GM19397 (cell line): Measurements from ENCODE around the gene RNU7-1.
A peak's percentile ranks its signal among the peaks of the same experiment; 100 is the strongest.

Experiments used
- ATAC-seq: cut with Tn5 transposase; IDR thresholded peaks from one replicate; pipeline ENCODE4 v1.9.1; 2021; ENCODE audit warnings: mild to moderate bottlenecking, moderate library complexity; ENCODE audit not compliant: unreplicated experiment

Gene RNU7-1

DNA sequence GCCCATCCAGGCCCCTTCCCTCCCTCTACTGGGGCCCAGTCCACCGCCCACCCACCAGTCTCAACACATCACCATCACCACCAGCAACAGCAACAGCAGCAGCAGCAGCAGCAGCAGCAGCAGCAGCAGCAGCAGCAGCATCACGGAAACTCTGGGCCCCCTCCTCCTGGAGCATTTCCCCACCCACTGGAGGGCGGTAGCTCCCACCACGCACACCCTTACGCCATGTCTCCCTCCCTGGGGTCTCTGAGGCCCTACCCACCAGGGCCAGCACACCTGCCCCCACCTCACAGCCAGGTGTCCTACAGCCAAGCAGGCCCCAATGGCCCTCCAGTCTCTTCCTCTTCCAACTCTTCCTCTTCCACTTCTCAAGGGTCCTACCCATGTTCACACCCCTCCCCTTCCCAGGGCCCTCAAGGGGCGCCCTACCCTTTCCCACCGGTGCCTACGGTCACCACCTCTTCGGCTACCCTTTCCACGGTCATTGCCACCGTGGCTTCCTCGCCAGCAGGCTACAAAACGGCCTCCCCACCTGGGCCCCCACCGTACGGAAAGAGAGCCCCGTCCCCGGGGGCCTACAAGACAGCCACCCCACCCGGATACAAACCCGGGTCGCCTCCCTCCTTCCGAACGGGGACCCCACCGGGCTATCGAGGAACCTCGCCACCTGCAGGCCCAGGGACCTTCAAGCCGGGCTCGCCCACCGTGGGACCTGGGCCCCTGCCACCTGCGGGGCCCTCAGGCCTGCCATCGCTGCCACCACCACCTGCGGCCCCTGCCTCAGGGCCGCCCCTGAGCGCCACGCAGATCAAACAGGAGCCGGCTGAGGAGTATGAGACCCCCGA, 6.8 kb upstream of the RNU7-1 start:
- ATAC-seq: peak; percentile 7

DNA sequence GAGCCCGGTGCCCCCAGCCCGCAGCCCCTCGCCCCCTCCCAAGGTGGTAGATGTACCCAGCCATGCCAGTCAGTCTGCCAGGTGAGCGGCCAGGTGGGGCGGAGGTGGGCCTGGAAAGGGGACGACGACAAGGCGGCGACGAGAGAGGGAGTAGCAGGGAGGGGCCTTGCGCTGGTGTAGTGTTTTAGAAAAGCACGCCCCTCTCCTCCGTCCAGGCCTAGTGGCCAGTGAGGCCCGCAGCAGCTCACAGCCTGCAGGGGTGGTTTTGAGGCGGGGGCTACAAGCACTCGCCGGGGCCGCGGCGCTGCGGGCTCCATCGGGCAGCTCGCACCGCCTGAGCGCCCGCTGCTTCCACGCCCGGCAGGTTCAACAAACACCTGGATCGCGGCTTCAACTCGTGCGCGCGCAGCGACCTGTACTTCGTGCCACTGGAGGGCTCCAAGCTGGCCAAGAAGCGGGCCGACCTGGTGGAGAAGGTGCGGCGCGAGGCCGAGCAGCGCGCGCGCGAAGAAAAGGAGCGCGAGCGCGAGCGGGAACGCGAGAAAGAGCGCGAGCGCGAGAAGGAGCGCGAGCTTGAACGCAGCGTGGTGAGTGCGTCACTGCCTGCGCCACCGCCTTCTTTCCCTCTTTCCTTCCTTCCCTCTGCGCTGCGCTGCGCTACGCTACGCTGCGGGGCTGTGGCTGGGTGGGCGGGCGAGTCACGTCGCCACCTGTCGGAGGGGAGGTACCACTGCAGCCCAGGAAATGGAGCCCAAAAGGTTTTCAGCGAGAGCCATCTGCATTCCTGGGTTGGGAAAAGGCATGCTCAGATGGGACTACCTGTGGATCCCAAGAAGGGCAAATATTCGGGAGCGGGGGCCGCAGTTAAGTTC, 5.9 kb upstream of the RNU7-1 start:
- ATAC-seq: peak; percentile 88

DNA sequence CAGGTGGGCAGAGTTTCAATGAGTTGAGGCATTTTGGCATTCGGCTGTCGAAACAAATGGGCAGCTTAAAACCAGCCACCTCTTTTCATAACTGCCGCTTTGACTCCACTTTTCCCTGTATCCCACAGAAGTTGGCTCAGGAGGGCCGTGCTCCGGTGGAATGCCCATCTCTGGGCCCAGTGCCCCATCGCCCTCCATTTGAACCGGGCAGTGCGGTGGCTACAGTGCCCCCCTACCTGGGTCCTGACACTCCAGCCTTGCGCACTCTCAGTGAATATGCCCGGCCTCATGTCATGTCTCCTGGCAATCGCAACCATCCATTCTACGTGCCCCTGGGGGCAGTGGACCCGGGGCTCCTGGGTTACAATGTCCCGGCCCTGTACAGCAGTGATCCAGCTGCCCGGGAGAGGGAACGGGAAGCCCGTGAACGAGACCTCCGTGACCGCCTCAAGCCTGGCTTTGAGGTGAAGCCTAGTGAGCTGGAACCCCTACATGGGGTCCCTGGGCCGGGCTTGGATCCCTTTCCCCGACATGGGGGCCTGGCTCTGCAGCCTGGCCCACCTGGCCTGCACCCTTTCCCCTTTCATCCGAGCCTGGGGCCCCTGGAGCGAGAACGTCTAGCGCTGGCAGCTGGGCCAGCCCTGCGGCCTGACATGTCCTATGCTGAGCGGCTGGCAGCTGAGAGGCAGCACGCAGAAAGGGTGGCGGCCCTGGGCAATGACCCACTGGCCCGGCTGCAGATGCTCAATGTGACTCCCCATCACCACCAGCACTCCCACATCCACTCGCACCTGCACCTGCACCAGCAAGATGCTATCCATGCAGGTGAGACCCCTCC, 5.0 kb upstream of the RNU7-1 start:
- no peak for ATAC-seq

DNA sequence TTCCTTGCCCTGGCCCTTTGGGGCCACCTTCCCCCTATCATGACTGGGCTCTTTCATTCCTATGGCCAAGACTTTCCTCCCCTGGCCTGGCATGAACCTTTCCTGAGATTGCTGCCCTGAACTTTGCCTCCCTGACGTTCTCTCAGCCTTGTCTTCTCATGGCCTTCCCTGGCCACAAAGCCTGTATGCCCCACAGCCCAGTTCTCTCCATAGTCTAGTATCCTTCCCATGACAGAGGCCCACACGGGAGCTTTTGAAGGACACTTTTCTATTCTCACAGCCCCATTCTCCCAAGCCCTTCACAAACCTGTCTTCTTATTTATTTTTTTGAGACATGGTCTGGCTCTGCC, 4.5 kb upstream of the RNU7-1 start:
- no peak for ATAC-seq

DNA sequence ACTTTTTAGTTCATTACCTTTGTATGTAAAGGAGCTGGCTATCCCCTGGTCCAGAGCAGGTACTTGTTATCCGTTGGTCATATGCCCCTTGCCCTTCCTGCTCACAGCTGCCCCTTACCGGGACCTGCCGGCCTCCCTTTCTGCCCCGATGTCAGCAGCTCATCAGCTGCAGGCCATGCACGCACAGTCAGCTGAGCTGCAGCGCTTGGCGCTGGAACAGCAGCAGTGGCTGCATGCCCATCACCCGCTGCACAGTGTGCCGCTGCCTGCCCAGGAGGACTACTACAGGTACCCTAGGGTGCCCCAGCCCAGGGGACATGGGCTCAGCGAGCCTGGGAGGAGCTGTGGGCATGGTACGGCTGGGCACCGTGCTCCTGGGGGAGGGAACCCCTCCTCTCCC, 2.3 kb upstream of the RNU7-1 start:
- no peak for ATAC-seq

DNA sequence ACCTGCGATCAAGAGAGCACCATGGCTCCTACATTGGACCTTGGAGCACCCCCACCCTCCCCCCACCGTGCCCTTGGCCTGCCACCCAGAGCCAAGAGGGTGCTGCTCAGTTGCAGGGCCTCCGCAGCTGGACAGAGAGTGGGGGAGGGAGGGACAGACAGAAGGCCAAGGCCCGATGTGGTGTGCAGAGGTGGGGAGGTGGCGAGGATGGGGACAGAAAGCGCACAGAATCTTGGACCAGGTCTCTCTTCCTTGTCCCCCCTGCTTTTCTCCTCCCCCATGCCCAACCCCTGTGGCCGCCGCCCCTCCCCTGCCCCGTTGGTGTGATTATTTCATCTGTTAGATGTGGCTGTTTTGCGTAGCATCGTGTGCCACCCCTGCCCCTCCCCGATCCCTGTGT, 1.8 kb upstream of the RNU7-1 start:
- no peak for ATAC-seq

DNA sequence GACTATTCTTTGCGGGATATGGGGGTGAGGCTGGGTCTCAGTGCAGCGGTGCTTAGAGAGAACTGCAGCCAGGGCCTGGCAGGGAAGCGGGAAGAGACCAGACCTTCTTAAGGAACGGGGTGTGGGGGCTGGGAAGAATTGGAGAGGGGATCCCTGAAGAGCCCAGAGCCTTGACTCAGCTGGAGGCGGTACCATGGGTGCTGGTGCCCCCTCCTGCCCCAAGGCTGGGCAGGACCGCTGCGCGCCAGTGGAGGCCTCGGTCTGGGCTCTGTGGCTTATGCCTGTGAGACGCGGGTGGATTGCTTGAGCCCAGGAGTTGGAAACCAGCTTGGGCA, 1.3 kb upstream of the RNU7-1 start:
- ATAC-seq: no peak

DNA sequence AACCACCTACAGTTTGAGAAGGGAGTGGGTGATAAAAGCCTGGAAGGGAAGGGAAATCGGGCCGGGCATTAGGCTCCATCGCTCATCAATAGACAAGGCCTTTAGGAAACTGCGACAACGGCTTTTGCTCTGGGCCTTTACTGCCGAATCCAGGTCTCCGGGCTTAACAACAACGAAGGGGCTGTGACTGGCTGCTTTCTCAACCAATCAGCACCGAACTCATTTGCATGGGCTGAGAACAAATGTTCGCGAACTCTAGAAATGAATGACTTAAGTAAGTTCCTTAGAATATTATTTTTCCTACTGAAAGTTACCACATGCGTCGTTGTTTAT, 261 bp upstream of the RNU7-1 start:
- ATAC-seq: peak; percentile 25

DNA sequence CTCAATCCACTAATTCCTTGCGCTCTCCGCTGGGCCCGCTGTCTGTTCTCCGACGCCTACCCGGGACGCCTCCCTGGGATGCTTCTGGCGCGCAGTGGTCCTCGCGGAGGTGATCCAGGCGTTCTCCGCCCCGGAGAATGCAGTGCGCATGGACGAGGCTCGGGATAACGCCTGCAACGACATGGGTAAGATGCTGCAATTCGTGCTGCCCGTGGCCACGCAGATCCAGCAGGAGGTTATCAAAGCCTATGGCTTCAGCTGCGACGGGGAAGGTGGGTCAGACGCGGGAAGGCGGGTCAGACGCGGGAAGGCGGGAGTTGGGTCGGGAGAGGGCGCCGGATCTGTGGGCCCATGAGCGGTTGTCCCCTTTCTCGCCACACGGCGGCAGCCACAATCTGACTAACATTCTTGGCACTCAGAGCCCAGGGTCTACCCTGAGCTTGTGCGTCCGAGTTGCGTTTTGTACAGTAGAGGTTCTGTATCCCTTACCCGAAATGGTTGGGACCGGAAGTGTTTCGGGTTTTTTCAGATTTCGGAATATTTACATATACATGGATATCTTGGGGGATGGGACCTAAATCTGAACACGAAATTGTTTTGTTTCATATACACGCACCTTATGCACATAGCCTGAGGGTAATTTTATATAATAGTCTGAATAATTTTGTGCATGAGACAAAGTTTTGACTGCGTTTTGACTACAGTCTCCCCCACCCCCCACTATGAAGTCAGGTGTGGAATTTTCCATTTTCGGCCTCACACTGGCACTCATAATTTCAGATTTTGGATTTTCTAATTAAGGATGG, 968 bp downstream of the RNU7-1 start:
- peak; percentile 38 for ATAC-seq

DNA sequence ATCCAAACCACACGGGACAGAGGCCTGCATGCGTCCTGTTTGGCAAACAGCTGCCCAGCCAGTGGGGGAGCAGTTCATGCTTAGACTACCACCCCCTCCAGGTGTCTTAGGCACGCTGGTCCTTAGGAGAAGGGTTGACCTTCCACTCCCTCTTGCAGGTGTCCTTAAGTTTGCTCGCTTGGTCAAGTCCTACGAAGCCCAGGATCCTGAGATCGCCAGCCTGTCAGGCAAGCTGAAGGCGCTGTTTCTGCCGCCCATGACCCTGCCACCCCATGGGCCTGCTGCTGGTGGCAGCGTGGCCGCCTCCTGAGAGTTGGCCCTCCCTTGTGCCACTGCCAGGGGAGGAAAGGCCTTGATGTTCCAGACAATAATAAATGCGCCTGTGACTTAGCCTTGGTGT, 2.0 kb downstream of the RNU7-1 start:
- no peak for ATAC-seq

DNA sequence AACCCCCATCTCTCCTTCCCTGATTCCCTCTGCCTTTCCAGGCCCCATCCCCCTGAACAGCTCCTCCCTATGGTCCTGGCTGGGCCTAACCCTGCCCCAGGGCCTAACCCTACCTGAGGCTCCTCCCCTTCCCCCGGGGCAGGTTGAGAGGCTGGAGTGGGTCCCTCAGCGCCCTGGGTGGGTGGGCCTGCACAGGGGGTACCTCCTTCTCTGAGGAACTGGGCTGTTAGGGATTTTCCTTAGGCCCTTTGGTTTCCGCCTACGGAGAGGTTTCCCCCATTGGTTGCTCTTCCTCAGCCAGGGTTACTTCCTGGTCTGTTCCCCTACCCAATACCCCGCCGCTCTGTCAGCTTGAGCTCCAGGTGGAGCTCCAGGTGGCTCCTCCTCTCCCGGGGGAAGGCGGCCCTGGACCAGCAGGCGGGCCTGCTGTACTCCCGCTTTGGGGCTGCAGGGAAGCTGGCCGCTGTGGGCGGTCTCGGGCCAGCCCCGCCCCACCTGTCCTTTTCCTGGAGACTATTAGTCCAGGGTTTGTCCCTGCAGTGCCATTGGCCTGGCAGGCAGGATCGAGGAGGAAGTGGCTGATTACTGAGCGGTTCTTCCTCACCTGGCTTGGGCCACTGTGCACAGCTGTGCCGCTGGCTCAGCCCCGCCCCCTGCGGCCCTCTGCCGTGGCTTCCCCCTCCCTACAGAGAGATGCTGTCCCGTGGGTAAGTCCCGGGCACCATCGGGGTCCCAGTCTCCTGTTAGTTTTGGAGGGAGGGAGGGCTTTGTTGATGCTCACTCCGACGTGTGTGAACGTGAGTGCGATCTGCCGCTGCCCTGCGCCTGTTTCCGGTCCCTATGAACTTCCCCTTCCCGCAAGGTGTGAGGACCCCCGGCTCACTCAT, 2.7 kb downstream of the RNU7-1 start:
- no peak for ATAC-seq

DNA sequence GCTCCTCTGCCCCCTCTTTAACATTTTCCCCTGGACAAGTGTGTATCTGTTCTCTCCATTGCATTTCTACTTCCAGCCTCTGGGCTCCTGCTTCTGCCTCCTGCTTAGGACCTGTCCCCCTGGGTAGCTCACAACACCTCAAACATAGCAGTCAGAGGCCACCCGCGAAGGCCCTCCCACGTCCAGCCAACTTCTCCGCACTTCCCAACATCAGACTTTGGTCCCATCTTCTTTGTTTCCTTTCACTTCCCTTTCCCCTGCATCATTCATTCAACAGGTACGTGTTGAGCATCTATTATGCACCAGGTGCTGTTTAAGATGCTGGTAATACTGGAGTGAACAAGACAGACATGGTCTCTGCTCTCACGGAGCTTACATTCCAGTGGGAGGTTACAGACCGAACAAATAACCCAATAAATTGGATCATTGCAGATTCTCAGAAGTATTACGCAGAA, 3.3 kb downstream of the RNU7-1 start:
- ATAC-seq: no peak

DNA sequence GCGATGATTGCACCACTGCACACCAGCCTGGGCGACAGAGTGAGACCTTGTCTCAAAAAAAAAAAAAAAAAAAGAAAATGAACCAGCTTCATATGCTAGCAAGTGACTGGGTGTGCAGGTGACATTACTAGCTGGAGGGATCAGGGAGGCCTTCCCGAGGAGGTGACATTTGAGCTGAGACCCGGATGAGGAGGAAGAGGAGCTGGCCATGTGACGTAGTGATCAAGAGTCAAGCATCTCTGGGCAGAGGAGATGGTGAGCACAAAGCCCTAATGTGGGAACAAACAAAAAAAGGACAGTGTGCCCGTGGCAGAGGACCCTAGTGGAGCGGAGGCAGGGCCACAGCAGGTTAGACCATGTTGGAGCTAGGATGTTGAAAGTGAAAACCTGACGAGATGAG, 4.0 kb downstream of the RNU7-1 start:
- ATAC-seq: no peak

DNA sequence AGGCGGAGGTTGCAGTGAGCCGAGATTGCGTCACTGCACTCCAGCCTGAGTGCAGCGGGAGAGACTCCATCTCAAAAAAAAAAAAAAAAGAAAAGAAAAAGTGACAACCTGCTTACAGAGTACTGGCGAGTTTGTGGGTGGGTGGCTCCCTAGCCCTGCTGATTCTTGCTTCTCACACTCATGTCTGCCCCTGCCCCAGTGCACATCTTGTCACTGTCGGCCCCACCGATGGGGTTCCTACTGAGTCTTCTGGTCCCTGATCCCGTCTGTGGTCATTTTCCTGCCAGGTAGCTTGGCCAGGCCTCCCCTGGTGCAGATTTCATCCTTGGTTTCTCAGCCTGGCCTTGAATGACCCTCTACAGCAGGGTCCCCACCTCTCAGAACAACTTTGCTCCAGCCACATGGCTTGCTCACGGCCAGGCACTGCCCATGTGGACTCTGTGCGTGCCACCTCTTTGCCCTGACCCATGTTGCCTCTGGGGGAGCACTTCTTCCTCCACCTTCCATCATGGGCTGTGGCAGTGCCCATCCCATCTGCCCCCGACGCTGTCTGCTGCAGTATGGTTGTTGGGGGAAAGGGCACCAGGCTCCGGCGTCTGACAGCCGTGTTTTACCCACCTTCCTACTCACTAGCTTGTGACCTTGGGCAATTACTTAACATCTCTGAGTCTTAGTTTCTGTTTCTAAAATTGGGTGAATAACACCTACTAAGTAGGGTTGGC, 5.4 kb downstream of the RNU7-1 start:
- ATAC-seq: no peak

DNA sequence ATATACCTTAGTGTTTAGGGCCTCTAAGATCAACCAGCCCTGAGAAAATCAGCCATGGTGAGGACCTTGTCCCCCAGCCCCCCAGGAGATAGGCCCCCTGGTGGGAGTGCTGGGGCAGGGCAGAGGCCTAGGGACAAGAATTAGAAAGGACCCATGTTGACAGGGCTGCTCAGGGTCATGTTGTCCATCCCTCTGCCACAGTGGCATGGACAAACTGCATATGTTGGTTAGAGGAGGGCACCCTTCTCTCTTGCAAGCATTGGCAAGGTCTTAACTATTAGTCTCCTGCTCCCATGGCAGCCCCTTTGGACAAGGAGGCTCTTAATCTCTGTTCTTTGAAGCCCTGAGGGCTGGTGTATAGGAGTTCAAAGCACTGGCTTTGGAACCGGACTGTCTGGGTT, 6.8 kb downstream of the RNU7-1 start:
- no peak for ATAC-seq

DNA sequence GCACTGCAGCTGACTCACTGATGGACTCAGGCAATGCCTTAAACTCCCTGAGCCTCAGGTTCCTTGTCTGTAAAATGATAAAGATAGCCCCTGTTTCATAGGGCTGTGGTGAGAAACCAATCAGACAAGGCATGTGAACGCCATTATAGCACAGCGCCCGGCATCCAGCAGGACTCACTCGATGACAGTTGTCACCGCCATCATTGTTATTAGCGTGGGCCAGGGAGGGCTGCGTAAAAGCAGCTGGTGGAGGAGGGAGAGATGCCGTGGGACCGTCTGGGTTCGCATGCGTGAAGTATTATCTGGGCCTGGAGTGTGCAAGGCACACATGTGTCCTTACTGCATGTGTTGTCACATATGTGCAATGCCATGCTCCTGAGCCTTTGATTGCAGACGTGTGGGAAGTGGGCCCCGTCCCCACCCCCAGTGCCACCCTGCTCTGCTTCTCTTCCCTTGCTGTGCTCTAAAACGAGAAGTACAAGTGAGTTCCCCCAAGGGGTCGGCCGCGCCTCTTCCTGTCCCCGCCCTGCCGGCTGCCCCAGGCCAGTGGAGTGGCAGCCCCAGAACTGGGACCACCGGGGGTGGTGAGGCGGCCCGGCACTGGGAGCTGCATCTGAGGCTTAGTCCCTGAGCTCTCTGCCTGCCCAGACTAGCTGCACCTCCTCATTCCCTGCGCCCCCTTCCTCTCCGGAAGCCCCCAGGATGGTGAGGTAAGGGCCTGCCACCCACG, 7.4 kb downstream of the RNU7-1 start, which contains the start of gene PTPN6:
PTPN6 (plus strand) TSS at position 546 of the 730 bp plus-strand sequence; CDS start at position 703, 157 bp downstream.
- ATAC-seq: no peak

DNA sequence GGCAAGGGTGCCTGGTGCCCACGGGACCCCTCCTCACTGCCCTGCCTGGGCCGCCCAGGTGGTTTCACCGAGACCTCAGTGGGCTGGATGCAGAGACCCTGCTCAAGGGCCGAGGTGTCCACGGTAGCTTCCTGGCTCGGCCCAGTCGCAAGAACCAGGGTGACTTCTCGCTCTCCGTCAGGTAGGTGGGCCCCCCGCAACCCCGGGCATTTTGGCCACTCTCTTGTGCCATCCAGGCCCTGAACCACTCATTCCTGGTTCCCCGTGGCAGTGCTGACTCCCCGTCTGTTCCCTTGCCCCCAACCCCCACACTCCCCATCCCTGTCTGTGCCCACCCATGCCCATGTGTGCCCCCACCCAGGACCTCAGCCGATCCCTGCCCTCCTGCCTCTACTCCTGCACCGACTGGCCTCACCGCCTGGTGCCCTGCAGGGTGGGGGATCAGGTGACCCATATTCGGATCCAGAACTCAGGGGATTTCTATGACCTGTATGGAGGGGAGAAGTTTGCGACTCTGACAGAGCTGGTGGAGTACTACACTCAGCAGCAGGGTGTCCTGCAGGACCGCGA, 8.0 kb downstream of the RNU7-1 start:
- ATAC-seq: no peak
